A549 treated with ZK216348 at 1 μM for 4 hours (cell line): ENCODE data around the gene DUSP18. TPM values are rescaled to one million over a fixed set of nuclear protein-coding genes. Genes with fewer than 3 reads are reported as not detected.

ENCODE experiments used
- total RNA-seq: library from RNA; stranded (reverse); fragments of 200-300 nt; extraction: Qiagen RNA extraction; gene quantifications from 5 replicates; pipeline ENCODE4 v1.2.3, GENCODE V29; 2022; ENCODE audit warnings: low read depth

Gene DUSP18
- 4.2 to 5.6 TPM (median 4.8 TPM) in 5 replicates for total RNA-seq

DNA sequence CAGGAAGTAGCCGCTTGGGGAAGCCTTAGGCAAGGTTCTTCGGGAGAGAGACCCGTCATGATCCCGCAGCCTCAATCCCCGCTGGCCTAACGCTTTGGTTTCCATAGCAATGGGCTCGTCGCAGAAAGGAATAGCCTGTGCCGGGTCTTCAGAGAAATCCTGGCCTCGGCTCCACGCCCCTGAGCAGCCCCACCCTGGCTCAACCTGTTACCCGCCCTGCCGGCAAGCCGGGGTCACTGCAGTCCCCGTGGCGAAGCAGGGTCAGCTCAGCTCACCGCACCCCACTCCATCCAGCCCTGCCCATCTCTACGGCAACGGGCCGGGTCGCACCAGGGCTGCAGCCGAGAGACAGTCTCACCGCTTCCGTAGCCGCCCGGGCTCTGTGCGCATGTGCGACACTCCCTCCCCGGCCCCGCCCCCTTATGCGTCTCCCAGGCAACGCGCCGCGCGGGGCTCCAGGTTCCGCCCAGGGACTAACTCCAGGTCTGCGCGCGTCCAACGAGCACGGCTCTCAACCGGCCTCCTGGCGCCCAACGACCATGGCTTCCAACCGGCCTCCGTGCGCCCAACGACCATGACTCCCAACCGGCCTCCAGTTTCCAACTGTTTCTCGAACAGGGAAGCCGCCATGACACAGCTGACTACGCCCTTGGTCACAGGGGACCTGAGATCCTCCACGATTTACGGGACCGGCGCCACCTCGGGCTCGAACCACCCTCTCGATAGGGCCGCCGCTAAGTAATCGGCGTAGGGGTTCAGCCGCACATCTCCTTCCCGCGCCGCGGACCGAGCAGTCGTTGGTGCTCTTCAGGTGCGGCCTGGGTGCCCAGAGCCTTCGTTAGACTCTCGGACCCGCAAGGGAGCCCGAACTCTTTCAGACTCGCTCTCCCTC, at the start of gene DUSP18:
TSS of gene DUSP18 (minus strand) at position 382 of the 892 bp plus-strand sequence. CDS start 3,872 bp downstream, outside the sequence.

GRCh38 chr22:30694640-30695350, 27.1 kb upstream of the DUSP18 start, which contains the start of gene OSBP2:
TSS of gene OSBP2 (plus strand) at chr22:30694874. CDS start at chr22:30694910, 36 bp downstream.

DNA sequence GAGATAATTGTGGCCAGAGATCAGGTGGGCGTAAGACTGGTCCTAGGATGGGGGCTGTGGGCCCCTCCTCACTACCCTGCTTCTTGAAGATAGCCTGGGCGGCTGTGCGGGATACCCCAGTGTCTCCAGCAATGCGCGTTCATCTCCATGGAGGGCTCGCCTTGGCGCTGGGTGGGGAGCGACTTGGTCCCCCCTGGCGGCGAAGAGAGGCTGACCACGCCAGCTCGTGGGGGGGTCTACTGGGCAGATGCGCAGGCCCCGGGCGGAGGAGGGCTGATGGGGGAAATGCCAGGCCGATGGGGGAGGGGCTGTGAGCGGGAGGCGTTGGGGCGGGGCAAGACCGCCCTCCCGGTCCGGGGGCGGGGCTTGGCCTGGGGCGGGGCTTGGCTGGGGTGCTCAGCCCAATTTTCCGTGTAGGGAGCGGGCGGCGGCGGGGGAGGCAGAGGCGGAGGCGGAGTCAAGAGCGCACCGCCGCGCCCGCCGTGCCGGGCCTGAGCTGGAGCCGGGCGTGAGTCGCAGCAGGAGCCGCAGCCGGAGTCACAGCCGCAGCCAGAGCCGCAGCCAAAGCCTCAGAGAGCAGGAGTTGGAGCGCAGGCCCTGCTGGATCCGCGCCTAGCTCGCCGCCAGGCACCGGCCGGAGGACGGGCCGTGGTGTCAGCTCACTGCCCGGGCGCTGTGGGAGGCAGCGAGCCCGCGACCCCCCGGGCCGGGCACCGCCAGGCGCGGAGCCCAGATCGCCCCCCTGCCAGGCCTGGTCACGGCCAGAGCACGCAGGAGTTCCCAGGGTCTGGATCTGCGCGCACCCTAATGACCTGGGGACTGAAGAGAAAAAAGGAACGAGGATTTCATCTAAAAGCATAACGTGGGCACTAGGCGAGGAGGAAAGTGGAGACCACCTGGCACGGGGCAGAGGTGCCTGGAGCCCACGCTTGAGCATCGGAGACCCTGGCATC, 32.1 kb downstream of the DUSP18 start, which contains the start of gene SLC35E4:
TSS of gene SLC35E4 (plus strand) at position 509 of the 953 bp plus-strand sequence. CDS start 670 bp downstream, outside the sequence.

Other genes with a start within 250 kb of the DUSP18 start
- gene MTFP1, start 242.1 kb downstream of the DUSP18 start, total RNA-seq = 51.7 to 73.6 TPM (median 71.2 TPM) in 5 replicates
- gene SEC14L3, start 195.9 kb downstream of the DUSP18 start, total RNA-seq = not detected in 5 replicates
- 4.4 to 7.2 TPM (median 6.2 TPM) in 5 replicates for gene SEC14L4, start 162.2 kb downstream of the DUSP18 start, total RNA-seq
- gene SEC14L6, start 121.1 kb downstream of the DUSP18 start, total RNA-seq = not detected in 5 replicates
- gene GAL3ST1, start 93.2 kb downstream of the DUSP18 start, total RNA-seq = 5.1 to 9.7 TPM (median 8.5 TPM) in 5 replicates
- 108 to 136 TPM (median 112 TPM) in 5 replicates for gene PES1, start 76.0 kb downstream of the DUSP18 start, total RNA-seq
- 3.1 to 6.1 TPM (median 4.7 TPM) in 5 replicates for gene TCN2, start 60.7 kb downstream of the DUSP18 start, total RNA-seq
- gene SLC35E4, start 32.1 kb downstream of the DUSP18 start, total RNA-seq = 4.9 to 7.8 TPM (median 6.7 TPM) in 5 replicates
- gene OSBP2, start 27.0 kb upstream of the DUSP18 start, total RNA-seq = 7.9 to 13.0 TPM (median 10.7 TPM) in 5 replicates